ENCODE results near the gene CRMP1.

CRMP1 gene

GRCh38 chr4:5796976-5797375, 95.9 kb downstream of the CRMP1 start:
- DNase-seq (ENCODE audit: low read depth, low spot score): no peak

- DNase-seq (ENCODE audit: low read depth, low spot score): no peak
Observed at GRCh38 chr4:5795580-5795979, 97.3 kb downstream of the CRMP1 start.

DNA sequence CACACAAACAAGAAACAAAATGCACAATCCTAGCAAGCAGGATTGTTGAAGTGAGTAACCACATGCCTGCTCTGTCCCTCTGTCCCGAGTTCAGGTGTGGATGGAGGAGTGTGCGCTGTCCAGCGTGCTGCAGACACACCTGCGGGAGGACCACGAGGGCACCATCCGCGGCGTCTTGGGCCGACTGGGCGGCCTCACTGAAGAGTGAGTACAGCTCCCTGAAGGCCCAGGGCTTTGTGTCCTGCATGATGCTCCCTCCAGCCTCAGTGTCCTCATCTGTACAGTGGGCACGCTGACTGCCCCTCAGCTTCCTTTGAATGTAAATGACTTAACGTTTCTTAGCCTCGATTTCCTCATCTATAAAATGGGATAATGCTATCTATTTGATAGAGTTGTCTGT, 99.4 kb downstream of the CRMP1 start:
- no peak for DNase-seq (ENCODE audit: low read depth, low spot score)

DNA sequence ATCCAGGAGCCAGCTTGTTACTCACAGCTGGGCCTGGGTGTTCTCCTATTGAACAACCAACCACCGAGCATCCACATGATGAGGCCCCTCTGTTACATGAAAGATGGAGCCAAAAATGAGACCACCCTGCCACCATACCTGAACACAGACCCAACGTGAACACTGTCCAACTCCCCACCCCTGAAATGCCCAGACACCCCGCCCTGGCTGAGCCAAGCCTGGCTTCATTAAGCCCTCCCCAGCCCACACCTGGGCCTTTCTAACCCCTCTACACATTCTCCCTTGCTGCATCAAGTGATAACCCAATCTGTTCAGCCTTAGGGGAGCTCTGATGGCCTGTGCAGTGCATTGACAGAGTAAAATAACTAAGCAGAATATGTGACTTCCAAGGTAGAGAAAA, 101.2 kb downstream of the CRMP1 start:
- no peak for DNase-seq (ENCODE audit: low read depth, low spot score)

DNA sequence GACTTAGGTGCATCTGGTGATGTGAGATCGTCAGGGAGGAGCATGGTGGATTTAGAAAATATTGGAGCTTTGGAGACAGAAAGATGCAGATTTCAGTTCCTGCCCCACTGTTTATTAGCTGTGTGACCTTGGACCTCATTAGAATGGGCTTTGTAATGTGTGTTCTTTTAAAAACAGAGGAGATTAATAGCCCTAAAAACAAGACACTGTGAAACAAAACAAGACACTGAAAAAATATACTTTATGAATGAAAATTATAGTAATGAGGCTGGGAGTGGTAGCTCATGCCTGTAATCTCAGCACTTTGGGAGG, 102.4 kb downstream of the CRMP1 start:
- DNase-seq (ENCODE audit: low read depth, low spot score): no peak

DNA sequence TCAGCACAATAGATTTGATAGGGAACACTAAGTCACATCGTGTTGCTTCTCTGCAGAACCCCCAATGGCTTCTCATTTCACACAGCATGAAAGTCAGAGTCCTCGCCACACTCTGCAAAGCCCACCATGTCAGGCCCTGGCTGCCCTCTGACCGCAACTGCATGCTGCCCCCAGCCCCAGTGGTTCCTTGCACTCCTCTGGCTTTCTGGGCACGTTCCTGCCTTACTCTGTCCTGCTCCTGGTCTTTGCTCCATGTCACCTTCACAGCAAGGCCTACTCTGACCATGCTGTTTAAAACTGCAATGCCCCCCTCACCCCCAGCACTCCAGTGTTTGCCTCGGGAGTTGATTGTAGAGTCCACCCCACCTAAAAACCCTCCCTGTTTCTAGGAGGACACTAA, 103.7 kb downstream of the CRMP1 start:
- DNase-seq (ENCODE audit: low read depth, low spot score): no peak

GRCh38 chr4:5788144-5788543, 104.7 kb downstream of the CRMP1 start:
- no peak for DNase-seq (ENCODE audit: low read depth, low spot score)

GRCh38 chr4:5787311-5787710, 105.6 kb downstream of the CRMP1 start:
- DNase-seq (ENCODE audit: low read depth, low spot score): no peak

DNA sequence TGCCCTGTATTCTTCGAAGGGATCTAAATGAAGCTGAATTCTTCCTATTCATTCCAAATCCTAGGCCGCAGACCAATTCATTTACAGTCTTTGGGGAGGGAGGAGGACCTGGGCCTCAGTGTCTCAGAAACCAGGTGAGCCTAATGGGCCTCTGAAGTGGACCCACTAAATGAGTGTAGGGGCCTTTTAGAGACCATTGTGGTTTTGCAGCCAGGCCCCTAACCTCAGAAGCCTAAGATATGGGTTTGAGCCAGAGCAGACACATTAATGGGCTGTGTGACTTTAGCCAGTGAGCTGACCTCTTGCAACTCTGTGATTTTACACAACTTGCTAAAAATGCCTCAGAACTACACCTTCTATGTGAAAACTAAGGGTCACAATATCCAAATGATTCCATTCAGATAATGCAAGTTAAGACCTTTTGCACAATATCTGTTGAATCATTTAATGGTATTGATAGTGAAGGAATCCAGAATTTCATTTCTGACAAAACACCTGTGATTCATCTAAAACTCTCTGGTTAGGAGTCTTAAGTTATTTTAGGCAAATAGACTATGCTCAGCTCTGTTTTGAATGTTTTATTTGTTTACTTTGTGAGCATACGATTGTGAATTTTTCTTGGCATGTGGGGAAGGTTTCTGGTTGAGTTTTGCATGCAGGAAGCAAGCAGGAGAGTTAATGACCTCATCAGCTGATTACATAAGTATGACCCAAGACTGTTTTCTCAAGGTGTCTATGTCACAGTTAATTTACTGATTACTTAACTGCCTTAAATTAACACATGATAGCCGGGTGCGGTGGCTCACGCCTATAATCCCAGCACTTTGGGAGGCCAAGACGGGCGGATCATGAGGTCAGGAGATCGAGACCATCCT, 106.8 kb downstream of the CRMP1 start:
- DNase-seq (ENCODE audit: low read depth, low spot score): no peak

GRCh38 chr4:5784960-5785611, 107.8 kb downstream of the CRMP1 start:
- no peak for DNase-seq (ENCODE audit: low read depth, low spot score)

DNA sequence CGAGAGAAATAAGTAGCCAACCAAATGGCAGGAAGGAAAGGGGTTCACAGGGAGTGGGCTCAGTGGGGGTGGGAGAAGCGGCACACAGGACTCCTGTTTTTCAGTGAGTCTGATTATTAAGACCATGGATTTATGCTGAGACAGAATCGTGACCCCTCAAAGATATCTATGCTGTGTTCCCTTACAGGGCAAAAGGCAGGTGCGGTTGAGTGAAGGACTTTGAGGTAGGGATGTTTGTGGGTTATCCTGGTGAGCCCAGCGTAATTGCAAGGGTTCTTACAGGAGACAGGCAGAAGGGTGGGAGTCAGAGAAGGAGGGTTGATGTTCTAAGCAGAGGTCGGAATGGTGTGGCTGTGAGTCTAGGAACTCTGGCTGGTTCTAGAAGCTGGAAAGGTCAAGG, 108.9 kb downstream of the CRMP1 start:
- no peak for DNase-seq (ENCODE audit: low read depth, low spot score)

DNA sequence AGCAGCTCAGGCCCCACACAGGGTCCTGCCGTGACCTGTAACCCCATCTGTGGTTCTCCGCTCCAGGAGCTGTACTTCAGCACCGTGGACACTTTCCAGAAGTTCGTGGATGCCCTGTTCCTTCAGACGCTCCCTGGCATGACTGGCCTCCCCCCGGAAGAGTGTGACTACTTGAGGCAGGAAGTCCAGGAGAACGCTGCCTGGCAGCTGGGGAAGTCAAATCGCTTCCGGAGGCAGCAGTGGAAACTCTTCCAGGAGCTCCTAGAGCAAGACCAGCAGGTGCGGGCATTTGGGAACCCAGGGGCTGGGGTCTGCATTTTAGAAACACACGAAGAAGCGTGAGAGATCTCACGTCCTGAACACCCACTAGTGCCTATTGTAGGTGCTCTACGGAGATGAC, 109.4 kb downstream of the CRMP1 start:
- DNase-seq (ENCODE audit: low read depth, low spot score): no peak

- no peak for DNase-seq (ENCODE audit: low read depth, low spot score)
Observed at GRCh38 chr4:5782829-5783476, 109.9 kb downstream of the CRMP1 start.

DNA sequence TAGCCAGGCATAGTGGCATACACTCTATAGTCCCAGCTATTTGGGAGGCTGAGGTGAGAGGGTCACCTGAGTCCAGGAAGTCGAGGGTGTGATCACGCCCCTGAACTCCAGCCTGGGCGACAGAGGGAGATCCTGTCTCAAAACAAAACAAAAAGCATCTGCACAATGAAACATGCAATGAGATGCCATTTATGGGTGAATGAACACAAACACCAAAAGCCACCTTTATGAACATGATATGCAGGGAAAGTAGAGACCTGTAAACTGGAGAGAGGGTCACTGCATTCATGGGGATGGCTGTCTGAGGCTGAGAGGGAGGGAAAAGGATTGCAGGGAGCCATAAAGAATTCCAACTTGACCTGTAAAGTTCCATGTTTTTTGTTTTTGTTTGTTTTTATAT, 111.2 kb downstream of the CRMP1 start:
- no peak for DNase-seq (ENCODE audit: low read depth, low spot score)

- no peak for DNase-seq (ENCODE audit: low read depth, low spot score)
Observed at GRCh38 chr4:5780831-5781480, 111.9 kb downstream of the CRMP1 start.

- no peak for DNase-seq (ENCODE audit: low read depth, low spot score)
Observed at GRCh38 chr4:5776510-5776909, 116.4 kb downstream of the CRMP1 start.

DNA sequence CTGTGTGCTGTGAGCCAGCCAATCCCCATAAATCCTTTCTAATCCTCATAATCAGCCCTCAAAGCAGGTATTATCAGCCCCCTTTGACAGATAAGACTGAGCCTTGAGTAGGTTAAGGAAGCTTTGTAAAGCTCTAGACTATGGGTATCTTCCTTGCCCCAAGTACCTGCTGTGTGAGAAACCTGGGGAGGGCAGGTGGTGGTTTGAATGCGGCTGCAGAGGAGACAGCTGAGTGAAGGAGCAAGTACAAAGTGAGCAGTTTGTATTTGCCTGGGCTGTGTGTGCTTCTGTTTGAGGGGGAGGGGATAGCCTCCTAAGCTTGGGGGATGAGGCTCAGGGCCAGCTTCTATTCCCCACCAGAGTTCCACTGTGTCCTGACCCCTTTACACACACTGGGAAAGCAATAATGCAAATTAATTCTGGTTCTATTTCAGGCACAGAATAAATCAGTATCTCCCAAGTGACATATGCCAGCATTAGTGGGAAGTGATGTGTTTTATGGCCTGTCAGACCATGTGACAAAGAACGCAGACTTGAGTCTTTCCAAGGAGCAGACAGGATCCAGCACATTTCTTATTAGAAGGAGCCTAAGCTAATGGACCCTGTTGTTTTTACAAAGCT, 118.4 kb downstream of the CRMP1 start:
- no peak for DNase-seq (ENCODE audit: low read depth, low spot score)

- no peak for DNase-seq (ENCODE audit: low read depth, low spot score)
Observed at GRCh38 chr4:5773271-5773555, 119.7 kb downstream of the CRMP1 start.

DNA sequence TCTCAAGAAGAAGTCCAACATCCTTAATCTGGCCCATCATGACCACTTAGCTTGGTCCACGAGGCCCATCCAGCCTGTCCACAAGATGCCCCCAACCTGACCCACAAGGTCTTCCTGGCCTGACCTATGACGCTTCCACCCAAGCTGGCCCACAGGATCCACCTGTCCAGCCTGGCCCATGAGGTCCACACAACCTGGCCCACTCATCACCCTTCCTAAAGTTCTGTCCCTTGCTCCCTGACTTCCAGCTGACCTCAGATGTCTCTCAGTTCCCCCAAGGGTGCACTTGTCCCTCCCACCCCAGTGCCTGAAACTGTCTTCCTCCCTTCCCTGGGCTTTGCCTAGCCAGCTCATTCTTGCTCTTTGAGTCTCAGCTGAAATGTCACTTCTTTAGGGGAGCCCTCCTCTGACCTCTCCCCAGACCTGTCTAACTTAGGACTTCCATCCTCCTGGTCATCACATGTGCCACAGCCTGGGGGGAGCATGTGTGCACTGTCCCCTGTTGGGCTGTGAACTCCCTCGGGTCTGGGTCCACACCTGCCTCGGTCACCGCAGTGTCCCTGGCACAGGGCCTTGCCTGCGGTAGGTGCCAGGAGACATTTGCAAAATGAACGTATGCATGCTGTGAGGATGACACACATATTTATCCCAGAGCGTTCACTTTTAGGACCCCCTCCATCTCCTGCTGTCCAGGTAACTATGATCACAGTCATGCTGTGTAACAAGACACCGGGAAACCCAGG, 120.2 kb downstream of the CRMP1 start:
- DNase-seq (ENCODE audit: low read depth, low spot score): no peak
